ENCODE measurements around the gene NIBAN1. TPM values are rescaled to one million over a fixed set of nuclear protein-coding genes. Genes with fewer than 3 reads are reported as not detected.

Gene NIBAN1
- total and polyA plus RNA-seq, 9 of the 15 experiments (the other 6 are each of a cell fraction or from before 2014, with no cell fraction given), result 1.5 to 26.6 (median 16.2) TPM

- no peaks in the 10 kb centered on the region for H3K36me3 ChIP-seq (ENCODE audit: control insufficient read depth, insufficient read depth, low read length)
- H3K27ac ChIP-seq (ENCODE audit: extremely low read depth, low read depth, low read length), result peak overlapping the region; percentile 92
- peak overlapping the region in 1 of 2 experiments; percentile 96; a peak in 3 of 4 replicates for H3K9ac ChIP-seq (ENCODE audit: insufficient read depth in 1 of 2, low read depth in 2 of 2, low read length in 2 of 2)
- H4K20me1 ChIP-seq (replicated peaks; ENCODE audit: control insufficient read depth, insufficient read depth, low read length), result no peaks in the 10 kb centered on the region
- intact Hi-C loops (cut with micrococcal nuclease) (loop anchor here (2.0 kb wide), 2 partner anchors 44 to 218 kb away; partner anchors contain the start of gene EDEM3), in situ Hi-C loops (cut with MboI) (no loop called here)
- 9% methylated on average over 4 of the region's 4 CpGs for WGBS (ENCODE audit: insufficient coverage, low coverage, missing lambda C conversion rate)
- FAIRE-seq (no peak), DNase-seq (ENCODE audit: extremely low read depth in 1 of 4, low spot score in 3 of 4) (peak in 1 of 4 experiments; percentile 15), ATAC-seq (no peak)
- BruUV-seq (replicated peaks), result TSS peak; percentile 45
- ChIA-PET POLR2A (interaction anchor here (0.6 to 8.3 kb wide), 25 partner anchors 9 to 553 kb away, joined by 3 to 63 read pairs (median 3); partner anchors contain the start of gene EDEM3), CTCF (ENCODE audit: low intra/inter-chr PET ratio) (no interaction called here)
- no peaks in the 10 kb centered on the region for H3K27me3 ChIP-seq (ENCODE audit: control insufficient read depth in 2 of 2, insufficient read depth in 2 of 2, low read length in 2 of 2)
- peaks cover 46% of the 10 kb centered on the region for H3K79me2 ChIP-seq (ENCODE audit: control insufficient read depth, insufficient read depth, low read length)
- peak overlapping the region; percentile 97 for H3K4me2 ChIP-seq (ENCODE audit: insufficient read depth, low read length)
- H3K4me3 ChIP-seq, result peak overlapping the region; percentile 75
- H2AFZ ChIP-seq (ENCODE audit: low read depth, low read length), result peak overlapping the region; percentile 95
- H3K9me3 ChIP-seq (replicated peaks; ENCODE audit: control insufficient read depth, insufficient read depth, low read depth, low read length), result no peaks in the 10 kb centered on the region
- H3K4me1 ChIP-seq (replicated peaks in 1 of 2; ENCODE audit: control insufficient read depth in 2 of 2, insufficient read depth in 2 of 2, low read length in 2 of 2), result peaks cover 13 to 18% of the 10 kb centered on the region in 2 experiments; a peak in 4 of 5 replicates
- no peaks in the 10 kb centered on the region for H3K9me1 ChIP-seq (ENCODE audit: control insufficient read depth, insufficient read depth, low read length)
- TF ChIP-seq FOS (IDR thresholded peaks at IDR 0.05; ENCODE audit: extremely low read depth, insufficient read length), result no peak
- no peak for TF ChIP-seq PYGO2 (tag; IDR thresholded peaks at IDR 0.05)
- 0 out of 2 replicates have a peak, but pooled peaks have one; percentile 22 for TF ChIP-seq ZNF551 (CRISPR knock-in tag; IDR thresholded peaks at IDR 0.05)
- TF ChIP-seq ZNF263 (CRISPR knock-in tag; IDR thresholded peaks at IDR 0.05; ENCODE audit: borderline replicate concordance), result no peak
- TF ChIP-seq XRCC4 (IDR thresholded peaks at IDR 0.05; ENCODE audit: extremely low read depth, insufficient read depth, insufficient read length), result no peak
- no peak for TF ChIP-seq ZBTB49 (CRISPR knock-in tag; IDR thresholded peaks at IDR 0.05; ENCODE audit: borderline replicate concordance)
- no peak for TF ChIP-seq RREB1 (CRISPR knock-in tag; IDR thresholded peaks at IDR 0.05)
- TF ChIP-seq ZNF780A (CRISPR knock-in tag; IDR thresholded peaks at IDR 0.05), result peak; percentile 68; the same call in 1 of the 2 replicates
- no peak for TF ChIP-seq ZBTB7A (IDR thresholded peaks at IDR 0.05; ENCODE audit: borderline replicate concordance, control insufficient read depth, low read depth, low read length)
- no peak for TF ChIP-seq CEBPG (CRISPR knock-in tag; IDR thresholded peaks at IDR 0.05)
- TF ChIP-seq CEBPG (tag; conservative IDR thresholded peaks at IDR 0.05 in 1 of 2, IDR thresholded peaks at IDR 0.05 in 1 of 2), result peak in 1 of 2 experiments; percentile 48; a peak in 1 of 4 replicates
- TF ChIP-seq JUNB (CRISPR knock-in tag; conservative IDR thresholded peaks at IDR 0.05), result no peak
Observed at GRCh38 chr1:184972315-184973055, 1.8 kb downstream of the NIBAN1 start.

All from K562 (cell line).